Cardiac fibroblast (primary cell): ENCODE data around the gene CPAMD8.
"Not testable (repeated sequence)": the region's sequence is repeated elsewhere in the genome, so short reads cannot be mapped to it uniquely, and the experiment has no call there.

Source experiments
- DNase-seq, 2 donors: peaks; one replicate each; pipeline versions ENCODE4 v3.0.0 to v3.0.0-alpha.2; 2010; ENCODE audit warnings: low read depth in 2 of 2
- H3K4me3 ChIP-seq, 2 donors: replicated peaks in 1 of 2; 1 replicate in 1 of 2; 2 replicates in 1 of 2; pipeline ENCODE4 v1.5.1; 2011; ENCODE audit warnings: low read depth in 2 of 2, low read length in 2 of 2, mild to moderate bottlenecking in 2 of 2, moderate library complexity in 1 of 2
- TF ChIP-seq, protein P1 (sequence below): IDR thresholded peaks from one replicate; pipeline ENCODE4 v1.5.1; 2011; ENCODE audit warnings: low read depth, mild to moderate bottlenecking, low read length, inconsistent platforms

CPAMD8 gene

DNA sequence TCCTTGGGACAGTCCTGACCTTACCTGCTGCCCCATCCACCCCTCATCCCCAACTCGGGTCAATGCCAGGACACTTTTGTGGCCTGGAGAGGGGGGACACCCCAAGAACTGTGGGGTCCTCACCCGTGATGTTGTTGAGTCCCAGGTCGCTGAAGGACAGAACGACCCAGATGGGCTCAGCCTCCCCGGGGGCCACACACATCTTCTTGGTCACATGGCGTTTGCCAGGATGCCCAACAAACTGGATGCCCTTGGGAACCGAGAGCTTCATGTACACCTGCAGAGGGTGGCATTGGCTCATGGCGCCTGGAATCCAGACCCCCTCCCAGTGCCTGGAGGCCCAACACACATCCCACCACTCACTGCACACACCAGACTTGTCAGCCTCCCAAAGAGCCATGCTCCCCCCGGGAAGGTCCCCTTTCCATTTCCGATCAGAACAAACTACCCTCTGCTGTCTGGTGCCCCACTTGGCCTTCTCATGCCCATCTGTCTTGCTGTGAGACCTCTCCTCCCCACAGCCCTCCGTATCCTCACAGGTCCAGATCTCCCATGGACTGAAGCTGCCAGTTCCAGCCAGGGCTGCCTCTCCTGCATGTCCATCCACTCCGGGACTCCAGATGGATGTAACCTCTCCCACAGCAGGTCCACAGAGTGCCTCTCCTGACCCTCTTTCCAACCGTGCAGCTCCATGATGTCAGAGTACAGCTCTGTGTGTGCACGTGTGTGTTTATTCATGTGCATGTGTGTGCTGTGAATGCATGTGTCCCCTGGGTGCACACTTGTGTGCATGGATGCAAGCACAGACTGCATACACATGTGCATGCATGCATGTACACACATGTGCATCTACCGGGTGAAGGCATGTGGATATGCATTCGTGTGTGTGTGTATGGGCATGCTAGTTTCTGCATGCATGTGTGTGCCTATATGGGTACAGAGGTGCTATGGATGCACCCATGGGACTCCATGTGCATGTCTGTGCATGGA, 79.4 kb downstream of the CPAMD8 start:
- DNase-seq: no peak
- TF ChIP-seq, protein P1, sequence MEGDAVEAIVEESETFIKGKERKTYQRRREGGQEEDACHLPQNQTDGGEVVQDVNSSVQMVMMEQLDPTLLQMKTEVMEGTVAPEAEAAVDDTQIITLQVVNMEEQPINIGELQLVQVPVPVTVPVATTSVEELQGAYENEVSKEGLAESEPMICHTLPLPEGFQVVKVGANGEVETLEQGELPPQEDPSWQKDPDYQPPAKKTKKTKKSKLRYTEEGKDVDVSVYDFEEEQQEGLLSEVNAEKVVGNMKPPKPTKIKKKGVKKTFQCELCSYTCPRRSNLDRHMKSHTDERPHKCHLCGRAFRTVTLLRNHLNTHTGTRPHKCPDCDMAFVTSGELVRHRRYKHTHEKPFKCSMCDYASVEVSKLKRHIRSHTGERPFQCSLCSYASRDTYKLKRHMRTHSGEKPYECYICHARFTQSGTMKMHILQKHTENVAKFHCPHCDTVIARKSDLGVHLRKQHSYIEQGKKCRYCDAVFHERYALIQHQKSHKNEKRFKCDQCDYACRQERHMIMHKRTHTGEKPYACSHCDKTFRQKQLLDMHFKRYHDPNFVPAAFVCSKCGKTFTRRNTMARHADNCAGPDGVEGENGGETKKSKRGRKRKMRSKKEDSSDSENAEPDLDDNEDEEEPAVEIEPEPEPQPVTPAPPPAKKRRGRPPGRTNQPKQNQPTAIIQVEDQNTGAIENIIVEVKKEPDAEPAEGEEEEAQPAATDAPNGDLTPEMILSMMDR: no peak
- H3K4me3 ChIP-seq: no peak overlapping the region

DNA sequence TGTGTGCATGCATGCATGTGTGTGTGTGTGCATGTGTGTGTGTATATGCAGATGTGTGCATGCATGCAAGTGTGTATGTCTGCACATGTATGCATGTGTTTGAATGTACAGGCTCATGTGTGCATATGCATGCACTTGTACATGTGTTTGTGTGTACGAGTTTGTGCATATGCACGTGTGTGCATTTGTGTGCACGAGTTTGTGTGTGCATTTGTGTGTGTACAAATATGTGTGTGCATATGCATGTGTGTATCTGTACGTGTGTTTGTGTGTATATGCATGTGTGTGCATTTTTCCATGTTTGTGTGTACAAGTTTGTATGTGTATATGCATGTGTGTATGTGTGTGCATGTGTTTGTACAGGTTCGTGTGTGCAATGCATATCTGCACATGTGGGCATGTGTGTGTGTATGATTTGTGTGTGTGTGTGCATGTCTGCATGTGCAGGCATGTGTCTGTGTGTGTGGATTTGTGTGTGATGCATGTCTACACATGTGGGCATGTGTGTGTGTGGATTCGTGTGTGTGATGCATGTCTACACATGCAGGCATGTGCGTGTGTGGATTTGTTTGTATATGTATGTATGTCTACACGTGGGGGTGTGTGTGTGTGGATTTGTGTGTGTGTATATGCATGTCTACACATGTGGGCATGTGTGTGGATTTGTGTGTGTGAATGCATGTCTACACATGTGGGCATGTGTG, 80.7 kb downstream of the CPAMD8 start:
- DNase-seq: no peak
- no peak overlapping the region for H3K4me3 ChIP-seq
- TF ChIP-seq, protein P1: no peak

DNA sequence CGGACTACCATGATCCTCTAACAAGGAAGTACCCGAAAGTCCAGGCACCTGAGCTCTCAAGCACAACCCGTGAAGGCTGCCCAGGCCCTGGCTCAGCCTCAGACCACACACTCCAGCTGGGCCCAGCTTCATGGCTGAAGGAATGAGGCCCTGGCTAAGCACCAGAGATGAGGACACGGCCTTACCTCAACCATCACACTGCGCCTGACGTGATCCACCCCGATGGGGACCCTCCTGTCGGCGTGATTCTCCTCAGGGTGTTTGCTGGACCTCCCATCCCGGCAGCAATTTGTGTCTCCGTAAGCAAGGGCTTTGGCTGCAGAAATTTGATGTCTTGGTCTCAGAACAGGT, 81.3 kb downstream of the CPAMD8 start:
- DNase-seq: no peak
- no peak overlapping the region for H3K4me3 ChIP-seq
- TF ChIP-seq, protein P1: no peak

DNA sequence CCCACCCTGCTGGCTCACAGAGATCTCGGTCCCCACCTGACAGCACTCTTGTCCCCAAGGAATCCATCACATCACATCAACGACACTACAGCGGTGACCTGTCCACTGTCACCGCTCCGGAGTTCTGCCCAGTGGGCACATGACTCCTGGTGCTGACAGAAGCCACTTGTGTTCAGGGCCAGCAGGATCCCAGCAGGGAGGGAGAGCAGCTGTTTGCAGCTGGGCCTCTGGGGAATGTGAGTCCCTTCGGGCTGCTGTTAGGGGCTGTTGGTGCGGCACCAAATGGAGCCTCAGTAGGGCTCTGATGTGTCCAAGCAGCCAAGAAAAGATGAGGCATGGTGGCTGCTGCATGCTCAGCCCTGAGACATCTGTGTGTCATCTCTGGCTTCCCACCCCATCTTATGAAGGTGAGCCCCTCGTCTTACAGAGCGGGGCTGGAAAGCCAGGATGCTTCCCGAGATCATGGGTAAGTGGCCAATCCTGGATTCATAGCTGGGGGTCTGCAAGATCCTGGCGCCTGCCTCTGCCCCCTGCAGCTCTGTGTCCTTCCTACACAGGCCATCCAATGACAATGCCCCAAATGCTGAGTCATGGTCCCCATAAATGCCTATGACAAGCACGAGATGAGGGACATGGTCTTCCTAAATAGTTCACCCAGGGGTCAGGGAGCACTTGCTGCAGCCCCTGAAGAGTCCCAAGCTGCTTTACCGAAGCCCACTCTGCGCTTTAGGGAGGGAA, 81.8 kb downstream of the CPAMD8 start:
- no peak overlapping the region for H3K4me3 ChIP-seq
- DNase-seq: no peak
- TF ChIP-seq, protein P1: no peak

DNA sequence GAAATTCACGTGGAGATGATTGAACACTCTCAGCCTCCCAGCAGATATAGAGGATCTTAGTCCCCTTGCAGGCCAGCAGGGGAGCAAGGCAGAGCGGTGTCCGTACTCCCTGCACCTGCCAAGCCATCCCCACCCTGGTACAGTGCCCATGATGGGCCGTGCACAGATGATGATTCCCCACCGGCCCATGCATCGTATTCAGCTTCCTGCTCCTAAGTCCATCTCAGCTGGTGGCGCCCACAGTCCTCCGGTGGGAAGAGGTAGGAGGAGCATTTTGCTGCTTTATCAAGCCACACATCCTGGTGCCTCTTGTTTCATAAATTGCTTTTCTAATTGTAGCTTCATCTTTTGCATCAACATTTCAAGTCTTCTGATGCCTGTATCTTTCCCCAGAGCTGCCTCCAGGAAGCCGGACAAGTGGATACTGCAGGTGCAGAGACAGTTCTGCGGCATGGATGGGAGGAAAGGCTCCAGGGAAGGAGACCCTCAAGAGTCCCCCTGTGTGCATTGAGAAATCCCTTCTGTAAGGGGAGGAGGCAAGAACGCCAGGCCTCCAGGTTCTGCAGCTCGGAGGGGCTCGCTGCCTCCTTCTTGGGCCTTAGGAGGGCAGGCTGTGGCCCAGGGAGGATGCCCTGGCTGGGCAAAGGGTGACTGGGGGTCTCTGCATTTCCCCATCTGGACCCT, 82.5 kb downstream of the CPAMD8 start:
- no peak for DNase-seq
- TF ChIP-seq, protein P1: no peak

DNA sequence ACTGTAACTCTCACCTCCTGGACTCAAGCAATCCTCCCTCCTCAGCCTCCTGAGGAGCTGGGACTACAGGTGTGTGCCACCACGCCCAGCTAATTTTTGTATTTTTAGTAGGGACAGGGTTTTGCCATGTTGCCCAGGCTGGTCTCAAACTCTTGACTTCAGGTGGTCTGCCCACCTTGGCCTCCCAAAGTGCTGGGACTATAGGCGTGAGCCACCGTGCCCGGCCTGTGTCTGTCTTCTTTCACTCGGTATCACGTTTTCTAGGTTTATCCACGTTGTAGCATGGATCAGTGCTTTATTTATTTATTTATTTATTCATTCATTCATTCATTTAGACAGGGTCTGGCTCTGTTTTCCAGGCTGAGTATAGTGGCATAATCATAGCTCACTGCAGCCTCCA, 83.5 kb downstream of the CPAMD8 start:
- not testable (repeated sequence) for H3K4me3 ChIP-seq, DNase-seq

More for the DNA sequence above, 82.5 kb downstream of the CPAMD8 start:
- H3K4me3 ChIP-seq: no peak overlapping the region
